Naive thymus-derived CD4-positive, alpha-beta T cell (primary cell): Measurements from ENCODE around the gene RPL15. TPM values are rescaled to one million over a fixed set of nuclear protein-coding genes. Genes with fewer than 3 reads are reported as not detected.
A peak's percentile ranks its signal among the peaks of the same experiment; 100 is the strongest.
"Not testable (repeated sequence)": the region's sequence is repeated elsewhere in the genome, so short reads cannot be mapped to it uniquely, and the experiment has no call there.

Experiments
- ATAC-seq: fragments of 150-1000 bp; cut with Tn5 transposase; 2 replicates; pipeline ENCODE4 v1.10.0; 2021; ENCODE audit warnings: mild to moderate bottlenecking, moderate library complexity
- CTCF ChIA-PET: fragments of 350-600 bp; sonication (Branson Sonifier 250); formaldehyde crosslinking; loops from one replicate; lab custom pipeline; 2021; ENCODE audit warnings: antibody characterized with exemption; lab: Charles Lee
- POLR2A ChIA-PET: fragments of 350-600 bp; sonication (Branson Sonifier 250); formaldehyde crosslinking; loops from one replicate; lab custom pipeline; 2021; ENCODE audit warnings: antibody characterized with exemption, inconsistent platforms; lab: Charles Lee
- DNase-seq, 9 donors: peaks; one replicate each; pipeline versions ENCODE4 v3.0.0 to v3.0.0-alpha.2; 2020 to 2022; ENCODE audit warnings: mixed read lengths in 1 of 9
- H3K27ac ChIP-seq: one replicate; pipeline ENCODE4 v1.7.0; 2013; ENCODE audit warnings: mild to moderate bottlenecking, low read depth, low read length, moderate library complexity
- H3K27me3 ChIP-seq, 2 donors: one replicate each; pipeline ENCODE4 v1.7.0; 2013; ENCODE audit warnings: low read length in 2 of 2, mild to moderate bottlenecking in 2 of 2, moderate library complexity in 2 of 2; ENCODE audit not compliant: control insufficient read depth in 2 of 2, insufficient read depth in 2 of 2
- H3K36me3 ChIP-seq, 3 experiments: 1 replicate in 2 of 3; 2 replicates in 1 of 3; pipeline ENCODE4 v1.7.0; 2013; ENCODE audit warnings: low read length in 3 of 3, mild to moderate bottlenecking in 3 of 3, moderate library complexity in 1 of 3; ENCODE audit not compliant: insufficient read depth in 3 of 3, control insufficient read depth in 2 of 3
- H3K4me1 ChIP-seq, 2 donors: one replicate each; pipeline ENCODE4 v1.7.0; 2013; ENCODE audit warnings: low read length in 2 of 2, mild to moderate bottlenecking in 2 of 2, moderate library complexity in 1 of 2; ENCODE audit not compliant: control insufficient read depth in 2 of 2, insufficient read depth in 2 of 2
- H3K4me3 ChIP-seq: 2 replicates; pipeline ENCODE4 v1.7.0; 2013; ENCODE audit warnings: mild to moderate bottlenecking, low read length
- H3K9me3 ChIP-seq, 3 experiments: 1 replicate in 2 of 3; 2 replicates in 1 of 3; pipeline ENCODE4 v1.7.0; 2013; ENCODE audit warnings: low read length in 3 of 3; ENCODE audit not compliant: control insufficient read depth in 2 of 3
- H3K27ac Mint-ChIP-seq, 9 donors: one replicate each; pipeline ENCODE4 v1.8.0; 2020 to 2022; ENCODE audit warnings: mixed read lengths in 9 of 9, mild to moderate bottlenecking in 8 of 9, moderate library complexity in 5 of 9, inconsistent platforms in 2 of 9
- H3K27me3 Mint-ChIP-seq, 5 donors: one replicate each; pipeline ENCODE4 v1.8.0; 2021 to 2022; ENCODE audit warnings: mixed read lengths in 5 of 5, mild to moderate bottlenecking in 1 of 5
- H3K36me3 Mint-ChIP-seq, 5 donors: one replicate each; pipeline ENCODE4 v1.8.0; 2020 to 2022; ENCODE audit warnings: mixed read lengths in 5 of 5, mild to moderate bottlenecking in 3 of 5, inconsistent platforms in 1 of 5
- H3K4me1 Mint-ChIP-seq, 7 donors: one replicate each; pipeline ENCODE4 v1.8.0; 2020 to 2022; ENCODE audit warnings: mixed read lengths in 7 of 7, mild to moderate bottlenecking in 3 of 7, inconsistent platforms in 1 of 7
- H3K4me3 Mint-ChIP-seq, 10 donors: one replicate each; pipeline ENCODE4 v1.8.0; 2020 to 2022; ENCODE audit warnings: mild to moderate bottlenecking in 10 of 10, mixed read lengths in 10 of 10, moderate library complexity in 6 of 10, inconsistent platforms in 2 of 10
- H3K9me3 Mint-ChIP-seq, 11 donors: one replicate each; pipeline ENCODE4 v1.8.0; 2020 to 2022; ENCODE audit warnings: mixed read lengths in 11 of 11, mild to moderate bottlenecking in 4 of 11, inconsistent platforms in 1 of 11, moderate library complexity in 1 of 11
- intact Hi-C, 2 donors: fragments of 100-400 bp; cut with micrococcal nuclease; formaldehyde crosslinking; loops; one replicate each; pipeline ENCODE4 v1.15.1; 2023
- polyA plus RNA-seq, 2 donors: library from polyadenylated mRNA; unstranded; fragments of 300-500 nt; fragmentation: Illumina TruSeq; gene quantifications; one replicate each; pipeline ENCODE4 v1.2.3, GENCODE V29; 2021
- total RNA-seq, 6 experiments: library from RNA in 5 of 6; stranded (reverse) in 5 of 6; gene quantifications; 1 replicate in 5 of 6; 2 replicates in 1 of 6; pipeline ENCODE4 v1.2.3 and lab custom pipeline; 2021 to 2026

The RPL15 gene
- total and polyA plus RNA-seq, 7 experiments from 2014 or later, result 1,489 to 6,097 (median 2,232) TPM

- DNase-seq (no peak), ATAC-seq (no peak)
- peaks cover 0 to 4% (median 0%) of the 10 kb centered on the region in 5 donors for H3K27me3 Mint-ChIP-seq
- no peak overlapping the region for H3K27ac ChIP-seq
- POLR2A ChIA-PET, result no interaction called here
- peaks cover 14 to 18% of the 10 kb centered on the region in 2 donors for H3K4me1 ChIP-seq
- peak overlapping the region in 1 of 10 donors; percentile 92 for H3K4me3 Mint-ChIP-seq
- peaks cover 10 to 31% (median 22%) of the 10 kb centered on the region in 5 donors for H3K36me3 Mint-ChIP-seq
- H3K27ac Mint-ChIP-seq, result peak overlapping the region in 1 of 9 donors; percentile 2
- no peak overlapping the region for H3K4me3 ChIP-seq
- no peaks in the 10 kb centered on the region for H3K9me3 ChIP-seq
- intact Hi-C loops, result loop anchor here (10.0 kb wide), 3 partner anchors 709 to 1871 kb away; partner anchors contain the start of genes UBE2E2 (in 2 of the 2), NGLY1 (in 1 of the 2) and TOP2B (in 1 of the 2)
- peaks cover 26 to 40% (median 36%) of the 10 kb centered on the region in 7 donors for H3K4me1 Mint-ChIP-seq
- peaks cover 0 to 21% (median 14%) of the 10 kb centered on the region in 3 experiments for H3K36me3 ChIP-seq
- no peaks in the 10 kb centered on the region for H3K9me3 Mint-ChIP-seq
- H3K27me3 ChIP-seq, result no peaks in the 10 kb centered on the region
- CTCF ChIA-PET, result interaction anchor here (0.7 kb wide), 1 partner anchor 26 kb away, joined by 3 read pairs; no protein-coding TSS in a partner anchor
Observed at GRCh38 chr3:23913873-23914743, 2.8 kb upstream of the RPL15 start.

GRCh38 chr3:23915537-23916108 is 1.3 kb upstream of the RPL15 start:
- CTCF ChIA-PET, result interaction anchor here (0.6 to 1.3 kb wide), 3 partner anchors 27 to 85 kb away, joined by 3 to 10 read pairs (median 7); no protein-coding TSS in a partner anchor
- Histone ChIP-seq H3K9me3 (no peaks in the 10 kb centered on the region), H3K36me3 (peaks cover 0 to 31% (median 22%) of the 10 kb centered on the region in 3 experiments), H3K4me1 (peaks cover 14 to 18% of the 10 kb centered on the region in 2 donors), H3K4me3 (no peak overlapping the region), H3K27me3 (no peaks in the 10 kb centered on the region), H3K27ac (peak overlapping the region; percentile 83)
- DNase-seq (no peak), ATAC-seq (no peak)
- Mint-ChIP-seq H3K36me3 (peaks cover 11 to 37% (median 26%) of the 10 kb centered on the region in 5 donors), H3K27ac (peak overlapping the region in 7 of 9 donors; percentile 21 to 99 (median 98)), H3K27me3 (peaks cover 0 to 4% (median 0%) of the 10 kb centered on the region in 5 donors), H3K4me3 (peak overlapping the region; percentile 92 to 100 (median 98)), H3K9me3 (no peaks in the 10 kb centered on the region), H3K4me1 (peaks cover 33 to 52% (median 49%) of the 10 kb centered on the region in 7 donors)
- intact Hi-C loops, result loop anchor here (1.0 to 10.0 kb wide), 7 partner anchors 27 to 1869 kb away; partner anchors contain the start of genes NGLY1 (in 2 of the 2), TOP2B (in 2 of the 2) and UBE2E2 (in 2 of the 2)
- POLR2A ChIA-PET, result interaction anchor here (0.6 to 5.9 kb wide), 5 partner anchors 8 to 712 kb away, joined by 3 to 86 read pairs (median 9); partner anchors contain the start of gene UBE2E2

- Mint-ChIP-seq H3K27me3 (peaks cover 0 to 4% (median 0%) of the 10 kb centered on the region in 5 donors), H3K4me1 (peaks cover 33 to 52% (median 49%) of the 10 kb centered on the region in 7 donors), H3K4me3 (peak overlapping the region; percentile 92 to 100 (median 98)), H3K27ac (peak overlapping the region; percentile 97 to 99 (median 98)), H3K9me3 (no peaks in the 10 kb centered on the region), H3K36me3 (peaks cover 11 to 40% (median 25%) of the 10 kb centered on the region in 5 donors)
- H3K4me3 ChIP-seq, result peak overlapping the region; percentile 88
- ATAC-seq (peak; percentile 50), DNase-seq (no peak)
- ChIA-PET CTCF (interaction anchor here (0.6 to 1.3 kb wide), 5 partner anchors 28 to 84 kb away, joined by 3 to 7 read pairs (median 3); no protein-coding TSS in a partner anchor), POLR2A (interaction anchor here (0.6 to 5.9 kb wide), 21 partner anchors 9 to 1873 kb away, joined by 3 to 86 read pairs (median 5); partner anchors contain the start of genes OXSM and UBE2E2)
- H3K27ac ChIP-seq, result peak overlapping the region; percentile 83
- H3K36me3 ChIP-seq, result peaks cover 0 to 35% (median 22%) of the 10 kb centered on the region in 3 experiments
- peaks cover 14 to 18% of the 10 kb centered on the region in 2 donors for H3K4me1 ChIP-seq
- H3K27me3 ChIP-seq, result no peaks in the 10 kb centered on the region
- H3K9me3 ChIP-seq, result no peaks in the 10 kb centered on the region
- intact Hi-C loops, result loop anchor here (1.0 to 10.0 kb wide), 7 partner anchors 28 to 1868 kb away; partner anchors contain the start of genes NGLY1 (in 2 of the 2), TOP2B (in 2 of the 2) and UBE2E2 (in 2 of the 2)
Observed at GRCh38 chr3:23916152-23916885, 613 bp upstream of the RPL15 start.

GRCh38 chr3:23917679-23918303 is 859 bp downstream of the RPL15 start:
- peak overlapping the region; percentile 92 to 100 (median 98) for H3K4me3 Mint-ChIP-seq
- Histone ChIP-seq H3K27ac (peak overlapping the region; percentile 83), H3K4me1 (peaks cover 14 to 18% of the 10 kb centered on the region in 2 donors), H3K4me3 (peak overlapping the region; percentile 88), H3K36me3 (peaks cover 0 to 36% (median 22%) of the 10 kb centered on the region in 3 experiments)
- intact Hi-C loops, result loop anchor here (1.0 to 10.0 kb wide), 9 partner anchors 28 to 1867 kb away; partner anchors contain the start of genes NGLY1 (in 2 of the 2), NR1D2 (in 2 of the 2), TOP2B (in 2 of the 2) and UBE2E2 (in 2 of the 2)
- H3K9me3 Mint-ChIP-seq, H3K9me3 ChIP-seq, H3K27me3 ChIP-seq, DNase-seq, H3K27me3 Mint-ChIP-seq, ATAC-seq: not testable (repeated sequence)
- ChIA-PET POLR2A (interaction anchor here (1.0 to 5.9 kb wide), 15 partner anchors 9 to 1872 kb away, joined by 3 to 86 read pairs (median 5); partner anchors contain the start of gene OXSM), CTCF (interaction anchor here (1.2 kb wide), 1 partner anchor 84 kb away, joined by 6 read pairs; no protein-coding TSS in a partner anchor)
- peak overlapping the region; percentile 97 to 99 (median 98) for H3K27ac Mint-ChIP-seq
- peaks cover 11 to 37% (median 25%) of the 10 kb centered on the region in 5 donors for H3K36me3 Mint-ChIP-seq
- peaks cover 32 to 52% (median 49%) of the 10 kb centered on the region in 7 donors for H3K4me1 Mint-ChIP-seq

- H3K4me3 Mint-ChIP-seq, result peak overlapping the region; percentile 92 to 100 (median 98)
- Histone ChIP-seq H3K27ac (peak overlapping the region; percentile 83), H3K36me3 (peaks cover 0 to 36% (median 22%) of the 10 kb centered on the region in 3 experiments), H3K4me3 (peak overlapping the region; percentile 88), H3K4me1 (peaks cover 14 to 18% of the 10 kb centered on the region in 2 donors)
- DNase-seq, H3K9me3 ChIP-seq, ATAC-seq, H3K27me3 ChIP-seq, H3K27me3 Mint-ChIP-seq, CTCF ChIA-PET, H3K9me3 Mint-ChIP-seq: not testable (repeated sequence)
- H3K36me3 Mint-ChIP-seq, result peaks cover 11 to 37% (median 25%) of the 10 kb centered on the region in 5 donors
- H3K27ac Mint-ChIP-seq, result peak overlapping the region; percentile 97 to 99 (median 98)
- POLR2A ChIA-PET, result interaction anchor here (0.7 to 5.9 kb wide), 8 partner anchors 8 to 471 kb away, joined by 3 to 86 read pairs (median 11); no protein-coding TSS in a partner anchor
- intact Hi-C loops, result loop anchor here (10.0 kb wide), 3 partner anchors 714 to 1866 kb away; partner anchors contain the start of genes UBE2E2 (in 2 of the 2), NGLY1 (in 1 of the 2) and TOP2B (in 1 of the 2)
- peaks cover 32 to 52% (median 49%) of the 10 kb centered on the region in 7 donors for H3K4me1 Mint-ChIP-seq
Observed at GRCh38 chr3:23918331-23918730, 1.4 kb downstream of the RPL15 start.
